Testis (tissue), 2 donors: ENCODE data around the gene NOTO.

Experiments used
- POLR2A ChIP-seq: fragments of 450-650 bp; IDR thresholded peaks from one replicate; pipeline ENCODE4 v1.6.1; 2017; ENCODE audit warnings: antibody characterized with exemption, mild to moderate bottlenecking, moderate library complexity
- TF ChIP-seq, protein P1 (sequence below), 3 experiments: fragments of 450-650 bp in 2 of 3; fragments of 200-600 bp in 1 of 3; sonication (generic) in 1 of 3; IDR thresholded peaks; one replicate each; pipeline ENCODE4 v1.5.1; 2016 to 2019; ENCODE audit warnings: antibody characterized with exemption in 3 of 3, mild to moderate bottlenecking in 2 of 3, moderate library complexity in 1 of 3

GRCh38 chr2:73228631-73229030 lies 26.3 kb downstream of the NOTO start:
- TF ChIP-seq, protein P1, sequence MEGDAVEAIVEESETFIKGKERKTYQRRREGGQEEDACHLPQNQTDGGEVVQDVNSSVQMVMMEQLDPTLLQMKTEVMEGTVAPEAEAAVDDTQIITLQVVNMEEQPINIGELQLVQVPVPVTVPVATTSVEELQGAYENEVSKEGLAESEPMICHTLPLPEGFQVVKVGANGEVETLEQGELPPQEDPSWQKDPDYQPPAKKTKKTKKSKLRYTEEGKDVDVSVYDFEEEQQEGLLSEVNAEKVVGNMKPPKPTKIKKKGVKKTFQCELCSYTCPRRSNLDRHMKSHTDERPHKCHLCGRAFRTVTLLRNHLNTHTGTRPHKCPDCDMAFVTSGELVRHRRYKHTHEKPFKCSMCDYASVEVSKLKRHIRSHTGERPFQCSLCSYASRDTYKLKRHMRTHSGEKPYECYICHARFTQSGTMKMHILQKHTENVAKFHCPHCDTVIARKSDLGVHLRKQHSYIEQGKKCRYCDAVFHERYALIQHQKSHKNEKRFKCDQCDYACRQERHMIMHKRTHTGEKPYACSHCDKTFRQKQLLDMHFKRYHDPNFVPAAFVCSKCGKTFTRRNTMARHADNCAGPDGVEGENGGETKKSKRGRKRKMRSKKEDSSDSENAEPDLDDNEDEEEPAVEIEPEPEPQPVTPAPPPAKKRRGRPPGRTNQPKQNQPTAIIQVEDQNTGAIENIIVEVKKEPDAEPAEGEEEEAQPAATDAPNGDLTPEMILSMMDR (IDR thresholded peaks at IDR 0.05): no peak
- TF ChIP-seq POLR2A: no peak
